ENCODE results near the gene LENG1.

LENG1 gene

DNA sequence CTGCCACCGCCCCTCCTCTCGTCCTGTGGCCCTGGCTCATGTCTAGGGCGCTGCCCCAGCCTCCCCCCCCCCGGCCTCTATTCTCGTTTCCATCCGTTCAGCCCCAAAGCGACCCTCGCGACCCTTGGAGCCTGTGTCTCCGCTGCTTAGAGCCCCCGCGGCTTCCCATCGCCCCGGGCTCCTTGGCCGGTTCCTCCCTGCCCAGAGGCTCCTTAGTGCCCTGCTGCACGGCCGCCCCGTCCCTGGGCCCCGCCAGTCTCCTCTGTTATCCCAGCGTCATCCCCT is 31.1 kb downstream of the LENG1 start:
- no peak for DNase-seq (ENCODE audit: low read depth)
- TF ChIP-seq POLR2A (IDR thresholded peaks at IDR 0.05; ENCODE audit: extremely low read depth, insufficient read length) (no peak), MYC (IDR thresholded peaks at IDR 0.05; ENCODE audit: low read depth, low read length) (no peak)
- TF ChIP-seq, protein P1, sequence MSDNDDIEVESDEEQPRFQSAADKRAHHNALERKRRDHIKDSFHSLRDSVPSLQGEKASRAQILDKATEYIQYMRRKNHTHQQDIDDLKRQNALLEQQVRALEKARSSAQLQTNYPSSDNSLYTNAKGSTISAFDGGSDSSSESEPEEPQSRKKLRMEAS (IDR thresholded peaks at IDR 0.05; ENCODE audit: low read depth, low read length) = no peak
- TF ChIP-seq, protein P2, sequence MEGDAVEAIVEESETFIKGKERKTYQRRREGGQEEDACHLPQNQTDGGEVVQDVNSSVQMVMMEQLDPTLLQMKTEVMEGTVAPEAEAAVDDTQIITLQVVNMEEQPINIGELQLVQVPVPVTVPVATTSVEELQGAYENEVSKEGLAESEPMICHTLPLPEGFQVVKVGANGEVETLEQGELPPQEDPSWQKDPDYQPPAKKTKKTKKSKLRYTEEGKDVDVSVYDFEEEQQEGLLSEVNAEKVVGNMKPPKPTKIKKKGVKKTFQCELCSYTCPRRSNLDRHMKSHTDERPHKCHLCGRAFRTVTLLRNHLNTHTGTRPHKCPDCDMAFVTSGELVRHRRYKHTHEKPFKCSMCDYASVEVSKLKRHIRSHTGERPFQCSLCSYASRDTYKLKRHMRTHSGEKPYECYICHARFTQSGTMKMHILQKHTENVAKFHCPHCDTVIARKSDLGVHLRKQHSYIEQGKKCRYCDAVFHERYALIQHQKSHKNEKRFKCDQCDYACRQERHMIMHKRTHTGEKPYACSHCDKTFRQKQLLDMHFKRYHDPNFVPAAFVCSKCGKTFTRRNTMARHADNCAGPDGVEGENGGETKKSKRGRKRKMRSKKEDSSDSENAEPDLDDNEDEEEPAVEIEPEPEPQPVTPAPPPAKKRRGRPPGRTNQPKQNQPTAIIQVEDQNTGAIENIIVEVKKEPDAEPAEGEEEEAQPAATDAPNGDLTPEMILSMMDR (IDR thresholded peaks at IDR 0.05; ENCODE audit: low read depth, low read length) = no peak

DNA sequence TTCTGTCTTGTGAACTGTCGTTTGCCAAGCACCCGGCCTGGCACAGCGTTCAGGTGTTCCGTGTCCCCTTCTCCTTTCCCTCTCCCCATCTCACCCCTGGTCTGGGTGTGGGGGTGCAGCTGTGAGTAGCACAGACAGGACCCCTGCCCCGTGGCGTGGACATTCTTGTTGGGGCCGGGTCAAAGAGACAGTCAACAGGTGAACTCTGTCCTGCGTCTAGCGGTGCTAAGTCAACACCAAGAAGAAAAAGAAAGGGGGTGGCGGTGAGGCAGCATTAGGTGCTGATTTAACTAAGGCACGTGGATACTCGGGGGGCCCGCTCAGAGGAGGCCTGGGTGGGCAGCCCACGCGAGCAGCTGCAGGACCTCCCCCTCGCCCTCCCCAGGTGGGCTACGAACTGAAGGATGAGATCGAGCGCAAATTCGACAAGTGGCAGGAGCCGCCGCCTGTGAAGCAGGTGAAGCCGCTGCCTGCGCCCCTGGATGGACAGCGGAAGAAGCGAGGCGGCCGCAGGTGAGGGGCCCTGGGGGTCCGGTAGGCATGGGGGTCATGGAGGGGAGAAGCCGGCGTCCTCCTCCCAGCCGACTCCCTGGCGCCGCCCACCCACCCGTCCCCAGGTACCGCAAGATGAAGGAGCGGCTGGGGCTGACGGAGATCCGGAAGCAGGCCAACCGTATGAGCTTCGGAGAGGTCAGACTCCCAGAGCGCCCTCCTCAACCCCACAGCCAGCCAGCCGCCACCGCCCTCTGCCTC is 31.7 kb downstream of the LENG1 start:
- TF ChIP-seq, protein P1 (IDR thresholded peaks at IDR 0.05; ENCODE audit: low read depth, low read length) = no peak
- no peak overlapping the region for H3K4me3 ChIP-seq (ENCODE audit: low read depth, low read length)
- no peak for DNase-seq (ENCODE audit: low read depth)

More for the DNA sequence above, 31.1 kb downstream of the LENG1 start:
- no peak overlapping the region for H3K4me3 ChIP-seq (ENCODE audit: low read depth, low read length)

DNA sequence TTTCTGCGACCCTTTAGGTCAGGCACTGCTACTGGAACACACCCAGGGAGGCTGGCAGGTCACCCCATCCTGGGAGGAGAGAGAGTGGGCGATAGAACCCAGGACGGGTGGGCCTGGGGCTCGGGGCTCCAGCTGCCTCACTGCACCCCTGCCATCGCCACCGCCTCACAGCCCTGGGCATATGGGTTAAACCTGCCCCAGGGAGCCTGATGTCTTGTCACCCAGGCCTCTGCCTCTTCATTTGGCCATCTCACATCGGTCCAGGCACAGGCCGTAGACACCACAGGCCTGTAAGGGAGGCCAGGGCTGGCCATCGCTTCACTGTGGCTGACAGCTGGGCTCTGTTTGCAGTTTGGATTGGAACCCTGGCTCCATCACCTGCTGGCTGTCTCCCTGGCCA is 33.8 kb downstream of the LENG1 start:
- H3K4me3 ChIP-seq (ENCODE audit: low read depth, low read length) = no peak overlapping the region
- no peak for DNase-seq (ENCODE audit: low read depth)
- TF ChIP-seq POLR2A (IDR thresholded peaks at IDR 0.05; ENCODE audit: extremely low read depth, insufficient read length) (no peak), MYC (IDR thresholded peaks at IDR 0.05; ENCODE audit: low read depth, low read length) (no peak)
- TF ChIP-seq, protein P2 (IDR thresholded peaks at IDR 0.05; ENCODE audit: low read depth, low read length) = no peak
- TF ChIP-seq, protein P1 (IDR thresholded peaks at IDR 0.05; ENCODE audit: low read depth, low read length) = no peak

DNA sequence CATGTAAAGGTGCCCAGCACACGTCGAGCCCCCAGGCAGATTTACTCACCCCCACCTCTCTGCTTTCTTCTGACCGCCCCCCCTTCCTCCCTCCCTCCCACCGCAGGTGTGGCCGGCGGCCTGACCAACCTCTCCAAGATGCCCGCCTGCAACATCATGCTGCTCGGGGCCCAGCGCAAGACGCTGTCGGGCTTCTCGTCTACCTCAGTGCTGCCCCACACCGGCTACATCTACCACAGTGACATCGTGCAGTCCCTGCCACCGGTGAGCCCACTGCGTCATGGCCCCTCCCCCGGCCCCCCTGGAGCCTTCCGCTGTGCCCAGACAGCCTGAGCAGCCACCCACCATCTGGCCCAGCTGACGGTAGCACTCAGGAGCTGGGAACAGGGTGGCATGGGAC is 35.1 kb downstream of the LENG1 start:
- TF ChIP-seq, protein P1 (IDR thresholded peaks at IDR 0.05; ENCODE audit: low read depth, low read length) = no peak
- TF ChIP-seq, protein P2 (IDR thresholded peaks at IDR 0.05; ENCODE audit: low read depth, low read length) = no peak
- no peak for TF ChIP-seq POLR2A (IDR thresholded peaks at IDR 0.05; ENCODE audit: extremely low read depth, insufficient read length)
- no peak for DNase-seq (ENCODE audit: low read depth)
- H3K4me3 ChIP-seq (ENCODE audit: low read depth, low read length) = no peak overlapping the region

DNA sequence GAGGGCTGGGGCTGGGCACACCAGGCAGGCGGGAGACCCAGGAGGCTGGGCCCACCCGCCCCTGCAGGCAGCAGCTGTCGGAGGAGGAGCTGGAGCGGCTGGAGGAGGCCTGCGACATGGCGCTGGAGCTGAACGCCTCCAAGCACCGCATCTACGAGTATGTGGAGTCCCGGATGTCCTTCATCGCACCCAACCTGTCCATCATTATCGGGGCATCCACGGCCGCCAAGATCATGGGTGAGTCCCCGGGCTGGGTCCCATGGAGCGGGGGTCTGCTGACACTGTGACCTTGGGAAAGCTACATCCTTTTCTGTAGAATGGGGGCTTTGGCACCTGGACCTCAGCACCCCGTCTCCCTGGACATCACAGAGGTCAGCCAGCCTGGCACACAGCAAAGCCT is 35.8 kb downstream of the LENG1 start:
- DNase-seq (ENCODE audit: low read depth) = no peak
- no peak overlapping the region for H3K4me3 ChIP-seq (ENCODE audit: low read depth, low read length)
- TF ChIP-seq MYC (IDR thresholded peaks at IDR 0.05; ENCODE audit: low read depth, low read length) (no peak), POLR2A (IDR thresholded peaks at IDR 0.05; ENCODE audit: extremely low read depth, insufficient read length) (no peak)
- TF ChIP-seq, protein P2 (IDR thresholded peaks at IDR 0.05; ENCODE audit: low read depth, low read length) = no peak
- TF ChIP-seq, protein P1 (IDR thresholded peaks at IDR 0.05; ENCODE audit: low read depth, low read length) = no peak

DNA sequence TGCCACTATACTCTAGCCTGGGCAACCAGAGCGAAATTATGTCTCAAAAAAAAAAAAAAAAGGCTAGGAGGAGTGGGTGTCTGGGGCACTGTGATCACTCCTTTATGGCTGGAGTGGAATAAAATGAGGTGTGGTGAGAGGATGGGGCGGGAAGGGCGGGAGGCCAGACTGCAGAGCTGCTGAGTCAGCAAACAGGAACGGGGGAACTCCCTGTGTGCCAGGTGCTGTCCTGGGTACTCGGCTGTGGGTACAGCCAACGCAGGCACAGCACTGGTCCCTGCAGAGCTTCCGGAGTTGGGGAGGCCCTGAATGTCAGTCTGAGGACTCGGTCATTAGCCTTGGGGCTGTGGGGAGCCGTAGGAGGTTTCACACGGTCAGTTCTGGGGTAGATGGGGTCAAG is 38.3 kb downstream of the LENG1 start:
- TF ChIP-seq POLR2A (IDR thresholded peaks at IDR 0.05; ENCODE audit: extremely low read depth, insufficient read length) (no peak), MYC (IDR thresholded peaks at IDR 0.05; ENCODE audit: low read depth, low read length) (no peak)
- TF ChIP-seq, protein P1 (IDR thresholded peaks at IDR 0.05; ENCODE audit: low read depth, low read length) = no peak
- TF ChIP-seq, protein P2 (IDR thresholded peaks at IDR 0.05; ENCODE audit: low read depth, low read length) = no peak
- no peak for DNase-seq (ENCODE audit: low read depth)

More for the DNA sequence above, 38.3 kb downstream of the LENG1 start:
- no peak overlapping the region for H3K4me3 ChIP-seq (ENCODE audit: low read depth, low read length)
